ENCODE measurements around the gene RNF223.

DNA sequence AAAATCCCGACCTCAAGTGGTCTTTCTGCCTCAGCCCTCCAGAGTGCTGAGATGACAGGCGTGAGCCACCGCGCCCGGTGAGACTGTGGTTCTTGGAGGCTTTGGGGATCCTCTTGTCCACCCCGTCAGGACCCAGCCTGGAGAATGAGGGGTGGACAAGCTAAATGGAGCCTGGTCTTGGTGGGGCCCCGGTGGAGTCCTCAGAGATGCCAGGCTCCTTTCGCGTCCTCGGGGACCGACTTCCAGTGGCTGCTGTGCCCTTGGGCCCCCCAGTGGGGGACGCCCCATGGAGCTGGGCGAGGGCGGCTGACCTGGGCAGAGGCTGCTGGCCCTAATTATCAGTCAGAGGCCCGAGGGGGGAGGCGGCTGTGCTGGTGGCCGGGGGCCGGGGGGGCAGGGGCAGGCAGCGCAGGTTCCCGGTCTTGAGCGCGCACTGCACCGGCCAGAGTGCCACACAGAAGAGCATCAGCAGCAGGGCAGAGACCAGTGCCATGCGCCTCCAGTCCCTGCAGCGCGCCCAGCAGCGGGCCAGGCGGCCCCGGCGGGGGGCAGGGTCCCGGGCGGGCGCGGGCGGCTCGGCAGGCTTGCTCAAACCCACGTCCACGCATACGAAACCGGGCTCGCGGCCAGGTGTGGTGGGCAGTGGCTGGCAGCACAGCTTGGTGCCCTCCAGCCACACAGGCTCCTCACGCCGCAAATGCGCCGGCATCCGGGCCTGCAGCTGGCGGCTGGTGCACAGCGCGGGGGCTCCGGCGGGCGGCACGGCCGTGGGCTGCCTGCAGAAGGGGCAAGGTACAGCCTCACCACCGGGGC, 2.4 kb downstream of the RNF223 start:
- TF ChIP-seq POLR2A (IDR thresholded peaks at IDR 0.05; ENCODE audit: borderline replicate concordance, extremely low read depth, insufficient read depth, insufficient read length), result no peak
- no peak for TF ChIP-seq SP1 (IDR thresholded peaks at IDR 0.05; ENCODE audit: low read depth)
- TF ChIP-seq, protein P1, sequence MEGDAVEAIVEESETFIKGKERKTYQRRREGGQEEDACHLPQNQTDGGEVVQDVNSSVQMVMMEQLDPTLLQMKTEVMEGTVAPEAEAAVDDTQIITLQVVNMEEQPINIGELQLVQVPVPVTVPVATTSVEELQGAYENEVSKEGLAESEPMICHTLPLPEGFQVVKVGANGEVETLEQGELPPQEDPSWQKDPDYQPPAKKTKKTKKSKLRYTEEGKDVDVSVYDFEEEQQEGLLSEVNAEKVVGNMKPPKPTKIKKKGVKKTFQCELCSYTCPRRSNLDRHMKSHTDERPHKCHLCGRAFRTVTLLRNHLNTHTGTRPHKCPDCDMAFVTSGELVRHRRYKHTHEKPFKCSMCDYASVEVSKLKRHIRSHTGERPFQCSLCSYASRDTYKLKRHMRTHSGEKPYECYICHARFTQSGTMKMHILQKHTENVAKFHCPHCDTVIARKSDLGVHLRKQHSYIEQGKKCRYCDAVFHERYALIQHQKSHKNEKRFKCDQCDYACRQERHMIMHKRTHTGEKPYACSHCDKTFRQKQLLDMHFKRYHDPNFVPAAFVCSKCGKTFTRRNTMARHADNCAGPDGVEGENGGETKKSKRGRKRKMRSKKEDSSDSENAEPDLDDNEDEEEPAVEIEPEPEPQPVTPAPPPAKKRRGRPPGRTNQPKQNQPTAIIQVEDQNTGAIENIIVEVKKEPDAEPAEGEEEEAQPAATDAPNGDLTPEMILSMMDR (IDR thresholded peaks at IDR 0.05 in 2 of 3, conservative IDR thresholded peaks at IDR 0.05 in 1 of 3; ENCODE audit: borderline replicate concordance in 1 of 3, insufficient read depth in 1 of 3, low read depth in 2 of 3, low read length in 2 of 3), result no peak
- no peak for TF ChIP-seq YY1 (IDR thresholded peaks at IDR 0.05; ENCODE audit: extremely low read depth, insufficient replicate concordance, low read depth, low read length)
- no peak for TF ChIP-seq POLR2AphosphoS5 (IDR thresholded peaks at IDR 0.05; ENCODE audit: low read depth, low read length)
- TF ChIP-seq, protein P2, sequence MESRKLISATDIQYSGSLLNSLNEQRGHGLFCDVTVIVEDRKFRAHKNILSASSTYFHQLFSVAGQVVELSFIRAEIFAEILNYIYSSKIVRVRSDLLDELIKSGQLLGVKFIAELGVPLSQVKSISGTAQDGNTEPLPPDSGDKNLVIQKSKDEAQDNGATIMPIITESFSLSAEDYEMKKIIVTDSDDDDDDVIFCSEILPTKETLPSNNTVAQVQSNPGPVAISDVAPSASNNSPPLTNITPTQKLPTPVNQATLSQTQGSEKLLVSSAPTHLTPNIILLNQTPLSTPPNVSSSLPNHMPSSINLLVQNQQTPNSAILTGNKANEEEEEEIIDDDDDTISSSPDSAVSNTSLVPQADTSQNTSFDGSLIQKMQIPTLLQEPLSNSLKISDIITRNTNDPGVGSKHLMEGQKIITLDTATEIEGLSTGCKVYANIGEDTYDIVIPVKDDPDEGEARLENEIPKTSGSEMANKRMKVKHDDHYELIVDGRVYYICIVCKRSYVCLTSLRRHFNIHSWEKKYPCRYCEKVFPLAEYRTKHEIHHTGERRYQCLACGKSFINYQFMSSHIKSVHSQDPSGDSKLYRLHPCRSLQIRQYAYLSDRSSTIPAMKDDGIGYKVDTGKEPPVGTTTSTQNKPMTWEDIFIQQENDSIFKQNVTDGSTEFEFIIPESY (IDR thresholded peaks at IDR 0.05; ENCODE audit: extremely low read depth, insufficient replicate concordance, low read length), result no peak
- TF ChIP-seq EZH2 (IDR thresholded peaks at IDR 0.05), result no peak
- no peak for TF ChIP-seq JUND (IDR thresholded peaks at IDR 0.05)
- TF ChIP-seq, protein P3, sequence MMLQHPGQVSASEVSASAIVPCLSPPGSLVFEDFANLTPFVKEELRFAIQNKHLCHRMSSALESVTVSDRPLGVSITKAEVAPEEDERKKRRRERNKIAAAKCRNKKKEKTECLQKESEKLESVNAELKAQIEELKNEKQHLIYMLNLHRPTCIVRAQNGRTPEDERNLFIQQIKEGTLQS (IDR thresholded peaks at IDR 0.05), result no peak
- TF ChIP-seq RAD21 (IDR thresholded peaks at IDR 0.05; ENCODE audit: low read depth), result no peak
- TF ChIP-seq FOSL1 (IDR thresholded peaks at IDR 0.05; ENCODE audit: low read depth), result no peak
- no peak for TF ChIP-seq CEBPB (IDR thresholded peaks at IDR 0.05; ENCODE audit: low read depth)
- TF ChIP-seq, protein P4, sequence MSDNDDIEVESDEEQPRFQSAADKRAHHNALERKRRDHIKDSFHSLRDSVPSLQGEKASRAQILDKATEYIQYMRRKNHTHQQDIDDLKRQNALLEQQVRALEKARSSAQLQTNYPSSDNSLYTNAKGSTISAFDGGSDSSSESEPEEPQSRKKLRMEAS (IDR thresholded peaks at IDR 0.05), result no peak
- no peak for TF ChIP-seq ZNF274 (IDR thresholded peaks at IDR 0.05; ENCODE audit: low read depth, low read length)
